ENCODE results near the gene PDXP.

The PDXP gene

DNA sequence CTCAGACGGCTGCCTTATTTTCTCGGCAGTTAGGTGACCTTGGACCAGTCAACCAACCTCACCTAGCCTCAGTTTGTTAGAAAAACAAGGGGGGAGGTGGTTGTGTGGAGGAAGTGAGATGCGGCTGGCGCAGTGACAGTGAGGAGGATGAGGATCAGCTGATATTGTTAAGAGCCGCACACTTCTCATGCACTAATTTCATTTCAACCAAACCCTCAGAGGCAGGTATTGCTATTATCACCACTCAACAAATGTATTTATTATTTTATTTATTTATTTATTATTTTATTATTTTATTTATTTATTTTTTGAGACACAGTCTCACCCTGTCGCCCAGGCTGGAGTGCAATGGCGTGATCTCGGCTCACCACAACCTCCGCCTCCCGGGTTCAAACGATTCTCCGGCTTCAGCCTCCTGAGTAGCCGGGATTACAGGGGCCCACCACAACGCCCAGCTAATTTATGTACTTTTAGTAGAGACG is 19.0 kb downstream of the PDXP start:
- no peak overlapping the region for H3K27ac ChIP-seq
- TF ChIP-seq, protein P1, sequence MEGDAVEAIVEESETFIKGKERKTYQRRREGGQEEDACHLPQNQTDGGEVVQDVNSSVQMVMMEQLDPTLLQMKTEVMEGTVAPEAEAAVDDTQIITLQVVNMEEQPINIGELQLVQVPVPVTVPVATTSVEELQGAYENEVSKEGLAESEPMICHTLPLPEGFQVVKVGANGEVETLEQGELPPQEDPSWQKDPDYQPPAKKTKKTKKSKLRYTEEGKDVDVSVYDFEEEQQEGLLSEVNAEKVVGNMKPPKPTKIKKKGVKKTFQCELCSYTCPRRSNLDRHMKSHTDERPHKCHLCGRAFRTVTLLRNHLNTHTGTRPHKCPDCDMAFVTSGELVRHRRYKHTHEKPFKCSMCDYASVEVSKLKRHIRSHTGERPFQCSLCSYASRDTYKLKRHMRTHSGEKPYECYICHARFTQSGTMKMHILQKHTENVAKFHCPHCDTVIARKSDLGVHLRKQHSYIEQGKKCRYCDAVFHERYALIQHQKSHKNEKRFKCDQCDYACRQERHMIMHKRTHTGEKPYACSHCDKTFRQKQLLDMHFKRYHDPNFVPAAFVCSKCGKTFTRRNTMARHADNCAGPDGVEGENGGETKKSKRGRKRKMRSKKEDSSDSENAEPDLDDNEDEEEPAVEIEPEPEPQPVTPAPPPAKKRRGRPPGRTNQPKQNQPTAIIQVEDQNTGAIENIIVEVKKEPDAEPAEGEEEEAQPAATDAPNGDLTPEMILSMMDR (conservative IDR thresholded peaks at IDR 0.05) = no peak

DNA sequence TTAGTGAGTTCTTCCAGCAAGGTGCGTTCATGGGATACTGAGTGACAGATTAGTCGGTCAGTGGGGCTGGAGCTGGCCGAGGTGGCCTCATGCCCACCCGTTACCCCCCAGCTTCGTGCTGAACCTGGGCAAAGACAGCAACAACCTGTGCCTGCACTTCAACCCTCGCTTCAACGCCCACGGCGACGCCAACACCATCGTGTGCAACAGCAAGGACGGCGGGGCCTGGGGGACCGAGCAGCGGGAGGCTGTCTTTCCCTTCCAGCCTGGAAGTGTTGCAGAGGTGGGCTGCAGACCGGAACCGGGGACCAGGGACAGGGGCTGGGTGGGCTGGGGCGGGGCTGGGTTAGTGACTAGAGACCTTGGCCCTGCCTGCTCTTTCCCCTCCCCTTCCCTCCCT is 19.8 kb downstream of the PDXP start:
- H3K27ac ChIP-seq = no peak overlapping the region

DNA sequence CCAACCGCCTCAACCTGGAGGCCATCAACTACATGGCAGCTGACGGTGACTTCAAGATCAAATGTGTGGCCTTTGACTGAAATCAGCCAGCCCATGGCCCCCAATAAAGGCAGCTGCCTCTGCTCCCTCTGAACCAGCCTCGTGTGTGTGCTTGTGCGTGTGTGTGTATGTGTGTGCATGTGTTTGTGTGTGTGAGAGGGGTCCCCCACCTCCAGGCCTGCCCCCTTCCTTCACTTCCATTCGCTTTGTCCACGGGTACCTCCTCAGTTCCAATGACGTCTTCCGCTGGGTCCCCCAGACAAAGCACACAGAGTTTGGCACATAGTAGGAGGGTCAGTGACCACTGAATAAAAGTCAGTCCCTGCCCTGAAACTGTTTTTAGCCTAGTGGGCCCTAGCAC is 21.1 kb downstream of the PDXP start:
- TF ChIP-seq, protein P1 (conservative IDR thresholded peaks at IDR 0.05) = no peak
- no peak overlapping the region for H3K27ac ChIP-seq

More for the DNA sequence above, 19.8 kb downstream of the PDXP start:
- TF ChIP-seq, protein P1 (conservative IDR thresholded peaks at IDR 0.05) = no peak

DNA sequence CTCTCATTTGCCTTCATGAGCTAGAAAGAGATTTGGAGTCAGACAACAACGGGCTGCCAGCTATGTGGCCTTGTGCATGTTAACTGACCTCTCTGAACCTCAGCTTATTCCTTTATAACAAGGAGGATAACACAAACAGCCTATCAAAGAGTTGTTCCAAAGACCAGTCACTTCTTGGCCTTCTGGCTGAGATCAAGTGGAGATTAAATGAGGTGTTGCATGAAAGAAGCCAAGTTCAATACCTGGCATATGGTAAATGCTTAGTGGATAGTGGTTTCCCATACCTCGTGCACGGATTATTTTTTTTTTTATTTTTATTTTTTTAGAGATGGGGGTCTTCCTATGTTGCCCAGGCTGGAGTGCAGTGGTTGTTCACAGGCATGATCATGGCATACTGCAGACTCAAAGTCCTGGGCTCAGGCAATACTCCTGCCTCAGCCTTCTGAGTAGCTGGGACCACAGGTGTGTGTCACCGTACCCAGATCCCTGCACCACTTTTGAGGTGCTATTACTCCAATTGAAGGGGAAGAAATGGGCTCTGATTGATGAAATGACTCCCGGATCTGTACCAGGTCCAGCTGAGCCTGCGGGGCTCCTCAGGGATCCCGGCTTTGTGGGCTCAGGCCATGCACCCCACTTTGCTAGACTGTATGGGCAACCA is 21.8 kb downstream of the PDXP start:
- H3K27ac ChIP-seq = no peak overlapping the region
- TF ChIP-seq, protein P1 (conservative IDR thresholded peaks at IDR 0.05) = no peak

DNA sequence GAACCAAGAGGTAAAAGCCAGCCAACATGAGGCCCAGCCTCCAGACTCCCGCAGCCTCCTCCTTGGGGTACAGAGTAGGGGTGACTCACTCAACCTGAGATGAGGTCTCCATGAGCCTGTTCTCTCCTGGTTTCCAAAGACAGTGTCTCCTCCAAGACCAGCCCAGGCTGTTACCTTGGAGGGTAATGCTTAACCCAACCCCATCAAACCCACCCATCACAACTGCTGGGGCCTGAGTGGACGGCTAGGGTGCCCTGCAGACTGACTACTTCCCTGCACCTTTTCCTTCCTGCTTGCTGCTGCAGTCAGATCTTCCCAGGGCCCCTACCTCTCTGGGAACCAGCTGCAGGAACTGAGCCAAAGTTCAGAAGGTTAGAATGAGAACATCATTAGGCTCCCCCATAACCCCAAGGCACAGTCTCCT is 22.5 kb downstream of the PDXP start:
- TF ChIP-seq, protein P1 (conservative IDR thresholded peaks at IDR 0.05) = no peak
- no peak overlapping the region for H3K27ac ChIP-seq

DNA sequence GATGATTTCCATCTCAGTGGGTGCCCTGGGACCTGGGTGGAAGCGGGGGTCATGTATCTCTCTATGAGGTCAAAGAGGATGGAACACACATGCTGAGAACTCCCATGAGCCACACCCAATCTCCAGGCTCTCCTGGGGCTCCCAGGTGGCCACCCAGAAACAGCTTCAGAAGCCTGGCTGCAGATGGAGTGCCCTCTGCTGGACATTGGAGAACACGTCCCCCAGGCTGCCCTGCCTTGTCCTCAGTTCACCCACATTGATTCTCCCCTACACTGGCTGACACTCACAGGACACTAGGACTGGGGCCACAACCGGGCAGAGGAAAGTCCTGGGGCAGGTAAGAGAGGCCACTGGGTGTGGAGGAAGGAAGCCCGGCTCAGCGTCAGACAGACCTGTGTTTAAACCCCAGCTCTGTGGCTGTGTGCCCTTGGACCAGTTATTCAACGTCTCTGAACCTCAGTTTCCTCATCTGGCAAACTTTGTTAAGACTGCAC is 23.1 kb downstream of the PDXP start:
- no peak overlapping the region for H3K27ac ChIP-seq
- TF ChIP-seq, protein P1 (conservative IDR thresholded peaks at IDR 0.05) = peak; percentile 83

DNA sequence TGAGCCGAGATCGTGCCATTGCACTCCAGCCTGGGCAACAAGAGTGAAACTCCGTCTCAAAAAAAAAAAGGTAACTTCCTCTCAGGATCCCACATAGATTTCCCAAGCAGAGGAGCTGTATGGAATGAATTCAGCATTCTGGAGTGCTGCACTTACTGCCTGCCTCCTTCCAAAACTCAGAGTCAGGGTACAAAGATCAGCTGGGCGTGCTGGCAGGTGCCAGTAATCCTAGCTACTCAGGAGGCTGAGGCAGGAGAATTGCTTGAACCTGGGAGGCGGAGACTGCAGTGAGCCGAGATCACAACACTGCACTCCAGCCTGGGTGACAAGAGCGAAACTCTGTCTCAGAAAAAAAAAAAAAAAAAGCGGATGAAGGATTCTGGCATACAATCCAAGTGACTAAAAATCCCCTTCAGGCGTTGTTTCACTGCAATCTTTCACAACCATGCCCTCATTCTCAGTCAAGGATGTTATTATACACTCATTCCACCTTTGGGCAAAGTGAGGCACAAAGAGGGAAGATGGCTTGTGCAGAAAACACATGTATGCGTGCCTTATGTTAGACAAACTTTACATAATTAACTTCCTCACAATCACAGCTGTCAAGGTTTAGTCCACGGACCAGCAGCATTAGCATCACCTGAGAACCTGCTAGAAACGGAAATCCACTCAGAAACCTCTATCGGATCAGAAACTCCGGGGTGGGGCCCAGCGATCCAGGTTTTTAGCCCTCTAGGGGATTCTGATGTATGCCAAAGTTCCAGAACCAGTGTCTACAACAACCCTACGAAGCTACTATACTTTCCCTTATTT is 26.5 kb downstream of the PDXP start:
- H3K27ac ChIP-seq = no peak overlapping the region; the same call in 1 of the 2 replicates

More for the DNA sequence above, 26.5 kb downstream of the PDXP start:
- TF ChIP-seq, protein P1 (conservative IDR thresholded peaks at IDR 0.05) = no peak
